GM13977 (cell line): Measurements from ENCODE around the gene RASAL2.
A peak's percentile ranks its signal among the peaks of the same experiment; 100 is the strongest.
"Not testable (repeated sequence)": the region's sequence is repeated elsewhere in the genome, so short reads cannot be mapped to it uniquely, and the experiment has no call there.

Experiments used
- DNase-seq: peaks from one replicate; pipeline ENCODE4 v3.0.0; 2012; ENCODE audit warnings: low spot score
- in situ Hi-C: fragments of 300-500 bp; cut with MboI; formaldehyde crosslinking; loops from one replicate; pipeline ENCODE4 v1.12.0; 2022; ENCODE audit warnings: low sequenced_read_pairs, low pct_unique_long_range_greater_than_20kb, mixed read lengths, inconsistent platforms; ENCODE audit not compliant: unreplicated experiment
- TF ChIP-seq, protein P1 (sequence below): IDR thresholded peaks from 2 replicates; pipeline ENCODE4 v1.5.1; 2012; ENCODE audit warnings: mild to moderate bottlenecking, control low read depth; ENCODE audit not compliant: insufficient read depth; ENCODE audit errors: extremely low read depth, missing control alignments

Gene RASAL2

DNA sequence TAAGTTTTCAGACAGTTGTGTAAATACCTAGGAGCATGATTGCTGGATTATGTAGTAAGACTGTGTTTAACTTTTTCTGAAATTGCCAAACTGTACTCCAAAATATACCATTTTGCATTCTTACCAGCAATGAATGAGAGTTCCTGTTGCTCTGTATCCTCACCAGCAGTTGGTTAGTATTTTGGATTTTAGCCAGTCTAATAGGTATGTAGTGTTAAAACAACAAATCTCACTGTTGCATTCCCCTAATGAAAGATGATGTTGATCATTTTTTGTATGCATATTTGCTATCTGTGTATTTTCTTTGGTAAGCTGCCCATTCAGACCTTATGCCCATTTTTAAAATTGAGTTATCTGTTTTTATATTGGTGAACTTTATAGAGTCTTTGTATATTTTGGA lies 89.9 kb downstream of the RASAL2 start:
- no peak for DNase-seq
- TF ChIP-seq, protein P1, sequence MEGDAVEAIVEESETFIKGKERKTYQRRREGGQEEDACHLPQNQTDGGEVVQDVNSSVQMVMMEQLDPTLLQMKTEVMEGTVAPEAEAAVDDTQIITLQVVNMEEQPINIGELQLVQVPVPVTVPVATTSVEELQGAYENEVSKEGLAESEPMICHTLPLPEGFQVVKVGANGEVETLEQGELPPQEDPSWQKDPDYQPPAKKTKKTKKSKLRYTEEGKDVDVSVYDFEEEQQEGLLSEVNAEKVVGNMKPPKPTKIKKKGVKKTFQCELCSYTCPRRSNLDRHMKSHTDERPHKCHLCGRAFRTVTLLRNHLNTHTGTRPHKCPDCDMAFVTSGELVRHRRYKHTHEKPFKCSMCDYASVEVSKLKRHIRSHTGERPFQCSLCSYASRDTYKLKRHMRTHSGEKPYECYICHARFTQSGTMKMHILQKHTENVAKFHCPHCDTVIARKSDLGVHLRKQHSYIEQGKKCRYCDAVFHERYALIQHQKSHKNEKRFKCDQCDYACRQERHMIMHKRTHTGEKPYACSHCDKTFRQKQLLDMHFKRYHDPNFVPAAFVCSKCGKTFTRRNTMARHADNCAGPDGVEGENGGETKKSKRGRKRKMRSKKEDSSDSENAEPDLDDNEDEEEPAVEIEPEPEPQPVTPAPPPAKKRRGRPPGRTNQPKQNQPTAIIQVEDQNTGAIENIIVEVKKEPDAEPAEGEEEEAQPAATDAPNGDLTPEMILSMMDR: no peak
- in situ Hi-C loops: loop anchor here (25.0 kb wide), 1 partner anchor 146 kb away; no protein-coding TSS in a partner anchor

DNA sequence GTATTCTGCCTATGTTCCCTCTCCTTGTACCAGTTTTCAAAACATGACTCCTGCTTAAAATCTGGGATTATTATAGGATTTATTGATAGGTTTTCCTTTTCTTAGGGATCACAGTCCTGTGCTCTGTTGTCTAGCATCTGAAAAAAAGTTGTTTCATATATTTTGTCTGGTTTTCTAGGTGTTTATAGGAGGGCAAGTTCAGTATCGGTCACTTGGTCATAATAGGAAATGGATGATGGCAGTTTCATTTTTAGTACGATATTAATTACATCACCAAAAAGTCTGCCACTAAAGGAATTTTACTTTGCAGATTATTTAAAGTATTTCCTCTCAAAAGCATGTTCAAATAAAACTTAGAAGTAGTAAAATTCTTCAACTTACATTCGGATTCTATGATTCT lies 94.4 kb downstream of the RASAL2 start:
- in situ Hi-C loops: loop anchor here (25.0 kb wide), 1 partner anchor 151 kb away; no protein-coding TSS in a partner anchor
- TF ChIP-seq, protein P1: no peak
- no peak for DNase-seq

DNA sequence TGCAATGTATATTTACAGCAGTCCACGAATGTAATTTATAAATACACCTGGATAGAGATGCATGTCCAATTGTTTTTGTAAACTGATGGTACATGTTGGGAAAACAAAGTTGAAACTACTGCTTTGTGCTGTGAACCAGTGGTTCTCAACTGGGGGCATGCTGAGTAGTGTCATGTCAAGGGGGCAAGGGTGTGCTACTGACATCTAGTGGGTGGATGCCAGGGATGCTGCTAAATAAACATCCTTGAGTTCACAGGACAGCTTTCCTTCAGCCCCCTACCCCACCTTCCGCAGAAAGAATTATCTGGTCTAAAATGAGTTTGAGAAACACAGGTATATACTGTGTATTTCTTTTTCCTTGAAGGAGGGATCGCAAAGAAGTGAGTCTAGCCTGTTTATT lies 95.9 kb downstream of the RASAL2 start:
- in situ Hi-C loops: loop anchor here (25.0 kb wide), 1 partner anchor 153 kb away; no protein-coding TSS in a partner anchor
- TF ChIP-seq, protein P1: peak; percentile 76
- peak; percentile 32 for DNase-seq

DNA sequence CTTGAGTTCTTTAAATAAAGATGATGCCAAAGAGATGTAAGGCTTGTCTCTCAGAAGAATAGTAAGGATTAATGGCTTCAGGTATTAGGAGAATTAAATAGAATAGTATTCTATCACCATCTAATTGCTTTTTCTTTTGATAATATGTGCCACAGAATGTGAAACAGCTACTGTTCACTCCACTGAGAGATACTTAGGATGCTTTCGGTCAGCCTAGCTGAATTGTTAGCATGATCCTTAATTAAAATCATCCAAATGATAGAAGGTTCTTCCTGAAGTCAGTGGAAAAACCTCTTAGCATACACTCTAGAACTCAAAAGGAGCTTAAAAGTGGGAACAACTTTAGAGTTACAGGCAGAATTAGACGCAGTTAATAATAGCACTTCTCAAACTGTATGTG lies 97.0 kb downstream of the RASAL2 start:
- in situ Hi-C loops: loop anchor here (25.0 kb wide), 1 partner anchor 154 kb away; no protein-coding TSS in a partner anchor
- no peak for DNase-seq
- TF ChIP-seq, protein P1: no peak

DNA sequence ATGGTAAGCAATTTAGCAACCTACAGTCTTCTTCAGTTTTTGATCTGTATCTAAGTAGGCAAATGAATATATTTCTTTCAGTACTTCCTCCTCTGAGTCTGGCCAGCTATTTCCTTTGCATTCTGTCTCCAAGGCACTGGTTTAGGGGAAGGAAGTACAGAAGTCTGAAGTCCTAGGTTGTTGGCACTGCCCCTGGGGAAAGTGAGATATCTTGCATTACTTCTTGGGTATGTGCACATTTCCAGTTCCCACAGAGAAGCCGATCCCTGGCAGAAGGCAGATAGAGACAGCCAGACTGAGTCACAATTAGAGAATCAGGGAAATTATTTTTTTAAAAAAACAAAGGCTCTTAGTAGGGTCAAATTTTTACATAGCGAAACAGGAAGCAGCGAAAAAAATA lies 98.8 kb downstream of the RASAL2 start:
- DNase-seq: no peak
- in situ Hi-C loops: loop anchor here (25.0 kb wide), 1 partner anchor 155 kb away; no protein-coding TSS in a partner anchor

DNA sequence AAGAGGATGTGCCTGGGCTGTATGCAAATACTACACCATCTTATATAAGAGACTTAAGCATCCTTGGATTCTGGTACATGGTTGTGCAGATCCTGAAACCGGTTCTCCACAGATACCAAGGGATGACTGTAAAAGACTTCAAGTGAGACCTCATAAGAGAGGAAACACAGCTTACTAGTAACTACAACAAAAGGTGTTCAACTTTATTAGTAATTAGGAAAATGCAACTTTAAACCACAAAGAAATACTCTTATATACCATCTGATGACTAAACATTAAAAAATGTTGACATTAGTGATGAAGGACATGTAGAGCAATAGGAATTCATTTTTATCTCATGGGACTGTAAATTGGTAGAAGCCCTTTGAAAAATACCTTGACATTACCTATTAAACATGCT lies 102.7 kb downstream of the RASAL2 start:
- DNase-seq: no peak
- TF ChIP-seq, protein P1: no peak
- in situ Hi-C loops: loop anchor here (25.0 kb wide), 1 partner anchor 159 kb away; no protein-coding TSS in a partner anchor

More for the DNA sequence above, 98.8 kb downstream of the RASAL2 start:
- TF ChIP-seq, protein P1: no peak

DNA sequence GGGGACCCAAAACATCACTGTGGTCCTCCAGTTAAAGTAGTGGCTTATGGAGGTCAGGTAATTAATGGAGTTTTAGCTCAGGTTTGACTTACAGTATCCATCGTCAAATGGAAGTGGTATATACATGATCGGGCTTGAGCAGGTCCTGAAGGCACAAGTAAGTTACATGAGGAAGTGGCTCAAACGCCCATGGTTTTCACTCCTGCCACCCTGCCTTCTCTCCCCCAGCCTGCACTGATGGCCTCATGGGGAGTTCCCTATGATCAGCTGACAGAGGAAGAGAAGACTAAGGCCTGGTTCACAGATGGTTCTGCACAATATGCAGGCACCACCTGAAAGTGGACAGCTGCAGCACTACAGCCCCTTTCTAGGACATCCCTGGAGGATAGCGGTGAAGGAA lies 108.2 kb downstream of the RASAL2 start:
- DNase-seq, in situ Hi-C loops: not testable (repeated sequence)

DNA sequence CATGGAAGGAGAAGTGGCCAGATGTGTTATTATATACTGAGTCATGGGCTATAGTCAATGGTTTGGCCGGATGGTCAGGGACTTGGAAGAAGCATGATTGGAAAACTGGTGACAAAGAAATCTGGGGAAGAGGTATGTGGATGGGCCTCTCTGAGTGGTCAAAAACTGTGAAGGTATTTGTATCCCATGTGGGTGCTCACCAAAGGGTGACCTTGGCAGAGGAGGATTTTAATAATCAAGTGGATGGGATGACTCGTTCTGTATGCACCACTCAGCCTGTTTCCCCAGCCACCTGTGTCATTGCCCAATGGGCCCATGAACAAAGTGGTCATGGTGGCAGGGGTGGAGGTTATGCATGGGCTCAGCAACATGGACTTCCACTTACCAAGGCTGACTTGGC lies 108.6 kb downstream of the RASAL2 start:
- DNase-seq, in situ Hi-C loops: not testable (repeated sequence)

DNA sequence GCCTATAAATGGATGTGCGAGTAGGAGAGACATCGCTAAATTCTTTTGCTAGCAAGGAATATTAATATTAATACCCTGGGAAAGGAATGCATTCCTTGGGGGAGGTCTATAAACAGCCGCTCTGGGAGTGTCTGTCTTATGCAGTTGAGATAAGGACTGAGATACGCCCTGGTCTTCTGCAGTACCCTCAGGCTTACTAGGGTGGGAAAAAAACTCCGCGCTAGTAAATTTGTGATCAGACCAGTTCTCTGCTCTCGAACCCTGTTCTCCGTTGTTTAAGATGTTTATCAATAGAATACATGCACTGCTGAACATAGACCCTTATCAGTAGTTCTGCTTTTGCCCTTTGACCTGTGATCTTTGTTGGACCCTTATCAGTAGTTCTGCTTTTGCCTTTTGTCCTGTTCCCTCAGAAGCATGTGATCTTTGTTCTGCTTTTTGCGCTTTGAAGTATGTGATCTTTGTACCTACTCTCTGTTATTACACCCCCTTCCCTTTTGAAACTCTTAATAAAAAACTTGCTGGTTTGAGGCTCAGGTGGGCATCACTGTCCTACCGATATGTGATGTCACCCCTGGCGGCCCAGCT lies 114.5 kb downstream of the RASAL2 start:
- DNase-seq, in situ Hi-C loops: not testable (repeated sequence)
